Mammary epithelial cell (primary cell): ENCODE measurements around the gene FOXQ1.

Experiments used
- CTCF ChIP-seq, 2 donors: IDR thresholded peaks in 1 of 2; conservative IDR thresholded peaks in 1 of 2; 2 replicates each; pipeline ENCODE4 v1.5.1; 2011 to 2012; ENCODE audit warnings: inconsistent platforms in 2 of 2, low read length in 2 of 2, mild to moderate bottlenecking in 2 of 2, control low read depth in 1 of 2, low read depth in 1 of 2; ENCODE audit not compliant: insufficient read depth in 1 of 2; ENCODE audit errors: extremely low read depth in 1 of 2
- EZH2 ChIP-seq: IDR thresholded peaks from 2 replicates; pipeline ENCODE4 v1.6.1; 2012; ENCODE audit warnings: low read length, inconsistent platforms, borderline replicate concordance

GRCh38 chr6:1329708-1330107 is 17.8 kb downstream of the FOXQ1 start:
- TF ChIP-seq CTCF (conservative IDR thresholded peaks at IDR 0.05 in 1 of 2, IDR thresholded peaks at IDR 0.05 in 1 of 2; ENCODE audit: extremely low read depth in 1 of 2, insufficient read depth in 1 of 2, low read depth in 1 of 2, low read length in 2 of 2) (no peak), EZH2 (no peak)
